Measurements from ENCODE around the gene GALC.

GALC gene

DNA sequence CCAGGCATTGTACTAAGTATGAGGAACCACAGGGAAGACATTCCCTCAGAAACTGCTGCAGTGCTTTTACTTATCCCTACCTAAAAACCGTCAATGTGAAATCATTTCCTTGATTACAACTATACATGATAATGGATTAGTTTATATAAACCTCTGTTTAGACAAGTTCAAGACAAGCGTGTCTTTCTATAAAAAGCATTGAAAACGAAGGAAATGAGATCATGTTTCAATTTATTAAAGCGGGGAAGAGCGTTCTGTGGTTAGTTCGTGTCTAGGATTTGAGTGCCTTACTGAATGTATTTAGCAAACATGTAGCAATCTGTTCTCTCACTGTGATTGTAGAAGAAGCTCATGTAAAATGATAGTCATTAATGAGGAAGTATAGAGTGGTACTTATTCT is 37.5 kb downstream of the GALC start:
- DNase-seq (ENCODE audit: low read depth): no peak

DNA sequence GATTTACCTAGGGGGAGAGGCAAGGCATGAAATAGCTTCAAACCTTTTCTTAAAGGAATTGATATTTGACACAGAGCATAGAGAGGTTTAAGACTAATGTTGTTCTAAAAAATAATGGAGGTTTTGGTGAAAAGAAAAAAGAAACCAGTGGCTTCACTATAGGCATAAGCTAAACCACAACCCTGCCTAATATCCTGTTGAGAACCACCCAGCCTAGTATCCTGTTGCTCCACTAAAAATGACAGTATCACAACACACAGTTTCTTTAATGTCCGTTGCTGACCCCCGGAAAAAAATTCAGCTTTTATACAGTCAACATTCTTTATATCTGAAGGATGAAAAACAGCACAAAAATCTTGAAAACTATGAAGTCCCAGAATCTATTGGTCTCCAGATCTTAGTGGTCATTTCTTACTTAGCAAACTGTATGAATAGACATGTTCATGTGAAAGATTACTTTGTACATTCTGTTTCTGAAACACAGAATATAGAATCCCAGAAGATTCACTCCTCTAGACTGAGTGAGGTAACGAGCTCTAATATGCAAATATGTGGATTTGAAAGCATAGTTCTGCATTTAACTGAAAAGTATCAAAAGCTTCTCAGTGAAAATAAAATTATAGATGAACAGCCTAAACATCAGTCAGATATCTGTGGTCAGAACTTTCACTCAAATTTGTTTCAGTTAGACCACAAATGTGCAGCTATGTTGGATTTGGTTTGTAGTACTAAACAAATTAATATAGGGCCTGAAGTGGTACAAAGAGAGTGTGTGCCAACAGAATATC is 40.5 kb downstream of the GALC start:
- DNase-seq (ENCODE audit: low read depth): no peak

DNA sequence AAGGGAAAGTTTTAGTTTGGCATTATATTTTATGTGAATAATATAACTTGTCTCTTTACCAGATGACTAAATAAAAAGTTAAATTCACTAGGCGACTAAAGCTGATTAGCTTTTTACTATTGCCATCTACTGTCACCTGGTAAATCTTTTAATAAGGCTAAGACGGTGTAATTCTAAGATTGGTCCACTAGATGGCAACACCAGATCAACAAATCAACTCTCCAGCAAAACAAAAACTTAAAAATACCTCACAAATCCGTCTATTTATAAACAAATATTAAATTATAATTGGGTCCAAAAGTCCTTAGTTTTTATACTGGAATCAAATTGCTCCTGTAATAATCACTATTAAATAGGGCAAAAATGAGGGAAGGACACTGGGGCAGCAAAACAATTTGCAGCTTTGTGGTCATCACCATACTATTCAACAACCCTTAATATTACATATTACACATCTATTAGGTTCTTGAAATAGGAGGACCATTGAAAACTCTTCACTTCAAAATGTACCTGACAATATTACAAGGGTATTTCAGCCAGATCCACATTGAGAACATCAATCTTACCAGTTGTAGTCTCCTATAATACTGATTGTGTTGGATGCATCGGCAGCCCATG is 47.9 kb downstream of the GALC start:
- peak; percentile 32 for DNase-seq (ENCODE audit: low read depth)

DNA sequence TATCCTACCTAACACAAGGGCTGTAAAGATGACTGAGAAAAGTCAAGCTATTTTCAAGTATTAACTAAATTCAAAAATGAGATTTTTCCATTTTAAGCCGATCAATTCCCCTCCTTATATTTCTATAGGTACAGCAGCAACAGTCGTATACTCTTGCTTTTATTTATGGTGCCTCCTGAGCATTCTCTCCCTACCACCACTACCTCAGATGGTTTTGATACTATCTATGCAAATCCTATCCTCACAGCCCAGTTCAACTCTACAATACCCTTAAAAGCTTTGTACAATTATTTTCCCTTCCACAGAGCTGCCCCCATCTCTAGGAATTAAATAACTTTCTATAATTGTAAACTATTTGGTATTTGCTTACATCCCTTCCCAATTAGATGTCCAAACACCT is 52.1 kb downstream of the GALC start:
- no peak for DNase-seq (ENCODE audit: low read depth)

DNA sequence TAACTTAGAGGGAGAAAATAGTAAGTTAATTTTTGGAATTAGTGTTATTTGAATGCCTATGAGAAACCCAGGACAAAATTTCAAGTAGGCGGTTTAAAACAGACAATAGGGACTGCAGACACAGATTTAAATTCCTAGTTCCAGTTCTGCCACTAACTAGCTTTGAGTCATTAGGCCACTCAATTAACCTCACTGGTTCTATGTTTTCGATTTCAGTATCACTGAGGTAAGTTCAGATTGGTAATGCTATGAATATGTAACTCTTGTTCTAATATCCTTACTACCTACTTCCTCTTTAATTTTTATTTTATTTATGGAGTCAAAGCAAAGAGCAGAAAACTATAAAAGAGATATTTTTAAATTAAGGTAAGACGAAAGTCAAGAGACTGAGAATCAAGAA is 52.6 kb downstream of the GALC start:
- no peak for DNase-seq (ENCODE audit: low read depth)

DNA sequence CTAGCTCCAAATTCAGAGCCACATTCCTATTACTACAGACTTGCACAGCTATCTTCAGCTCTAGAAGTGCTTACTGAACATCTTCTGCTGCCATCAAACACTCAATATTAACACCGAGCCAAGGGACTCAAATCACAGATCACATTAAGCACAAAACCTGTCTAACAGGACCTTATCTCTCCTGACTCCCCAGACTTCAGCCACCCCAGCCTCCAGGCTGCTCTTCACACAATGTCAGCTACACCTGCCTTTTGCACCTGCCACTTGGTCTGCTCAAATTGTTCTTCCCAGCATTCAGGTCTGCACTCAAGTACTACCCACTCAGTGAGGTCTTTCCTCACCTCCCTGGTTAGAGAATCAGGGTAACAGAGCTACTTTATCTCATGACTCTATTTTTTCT is 57.1 kb downstream of the GALC start:
- no peak for DNase-seq (ENCODE audit: low read depth)

DNA sequence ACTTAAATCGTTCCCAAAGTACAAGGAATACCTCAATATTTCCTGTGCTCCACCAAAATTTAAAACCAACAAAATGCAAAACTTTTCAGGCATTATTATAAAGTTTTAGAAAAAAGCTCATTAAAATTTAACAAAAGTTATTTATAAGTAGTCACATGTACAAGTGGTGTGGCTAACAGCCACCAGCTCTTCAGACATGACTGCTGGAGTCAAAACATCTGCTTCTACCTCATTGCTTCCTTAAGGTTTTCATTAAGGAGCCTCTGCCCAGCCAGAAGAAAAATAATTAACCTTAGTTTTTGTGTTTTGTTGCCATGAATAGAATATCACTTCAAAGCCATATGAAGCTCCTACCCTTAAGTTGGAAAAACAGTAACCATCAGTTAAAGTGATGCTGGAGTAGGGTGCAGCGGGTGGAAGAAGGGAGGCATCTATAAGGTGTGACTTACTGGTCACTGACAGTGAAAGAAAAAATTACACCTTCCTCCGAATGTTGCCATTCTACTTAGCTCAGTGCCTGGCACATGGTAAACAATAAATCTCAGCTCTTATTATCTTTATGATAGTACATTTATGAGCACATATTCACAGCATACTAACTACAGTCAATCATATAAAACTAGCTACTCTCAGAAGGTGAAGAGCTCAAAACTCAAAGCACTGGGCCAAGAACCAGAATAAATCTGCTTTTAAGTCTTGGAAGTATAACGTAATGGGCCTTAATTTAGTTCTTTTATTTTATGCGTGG is 57.7 kb downstream of the GALC start:
- no peak for DNase-seq (ENCODE audit: low read depth)

DNA sequence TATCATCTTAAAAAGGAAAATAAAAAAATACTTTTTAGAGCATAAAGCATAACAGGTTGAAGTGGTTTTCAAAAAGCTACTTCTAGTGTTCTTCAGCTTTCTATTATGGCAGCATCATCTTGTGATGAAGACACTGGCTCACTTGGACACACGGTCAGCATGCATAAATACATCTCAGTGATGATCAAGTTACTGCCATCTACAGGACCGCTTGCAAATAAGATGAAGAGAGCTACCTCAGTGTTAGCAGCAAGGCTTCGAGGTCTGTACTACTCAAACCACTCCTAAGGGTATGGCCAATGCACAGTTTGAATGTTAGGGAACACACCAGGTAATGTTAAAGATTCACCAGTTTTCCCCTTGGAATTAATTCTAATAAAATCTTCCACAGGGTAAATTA is 58.8 kb downstream of the GALC start:
- DNase-seq (ENCODE audit: low read depth): no peak

DNA sequence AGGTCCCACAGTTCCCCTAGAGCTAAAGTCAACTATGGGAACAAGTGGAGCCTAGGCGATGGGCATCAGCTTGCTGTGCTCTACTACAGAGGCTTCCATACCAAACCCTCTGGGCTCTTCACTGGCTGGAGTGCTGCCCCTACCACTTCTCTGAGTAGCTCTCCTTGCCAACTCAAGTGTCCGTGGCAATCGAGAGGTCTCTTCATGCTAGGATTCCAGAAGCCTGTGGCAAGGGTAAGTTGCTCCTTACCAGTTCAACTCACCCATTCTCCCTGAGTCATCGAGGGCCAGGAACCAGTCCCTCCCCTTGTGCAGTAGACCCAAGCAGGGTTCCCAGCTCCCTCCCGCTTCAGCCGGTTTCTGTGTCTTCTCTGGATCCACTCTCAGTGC is 76.1 kb downstream of the GALC start:
- DNase-seq (ENCODE audit: low read depth): no peak

DNA sequence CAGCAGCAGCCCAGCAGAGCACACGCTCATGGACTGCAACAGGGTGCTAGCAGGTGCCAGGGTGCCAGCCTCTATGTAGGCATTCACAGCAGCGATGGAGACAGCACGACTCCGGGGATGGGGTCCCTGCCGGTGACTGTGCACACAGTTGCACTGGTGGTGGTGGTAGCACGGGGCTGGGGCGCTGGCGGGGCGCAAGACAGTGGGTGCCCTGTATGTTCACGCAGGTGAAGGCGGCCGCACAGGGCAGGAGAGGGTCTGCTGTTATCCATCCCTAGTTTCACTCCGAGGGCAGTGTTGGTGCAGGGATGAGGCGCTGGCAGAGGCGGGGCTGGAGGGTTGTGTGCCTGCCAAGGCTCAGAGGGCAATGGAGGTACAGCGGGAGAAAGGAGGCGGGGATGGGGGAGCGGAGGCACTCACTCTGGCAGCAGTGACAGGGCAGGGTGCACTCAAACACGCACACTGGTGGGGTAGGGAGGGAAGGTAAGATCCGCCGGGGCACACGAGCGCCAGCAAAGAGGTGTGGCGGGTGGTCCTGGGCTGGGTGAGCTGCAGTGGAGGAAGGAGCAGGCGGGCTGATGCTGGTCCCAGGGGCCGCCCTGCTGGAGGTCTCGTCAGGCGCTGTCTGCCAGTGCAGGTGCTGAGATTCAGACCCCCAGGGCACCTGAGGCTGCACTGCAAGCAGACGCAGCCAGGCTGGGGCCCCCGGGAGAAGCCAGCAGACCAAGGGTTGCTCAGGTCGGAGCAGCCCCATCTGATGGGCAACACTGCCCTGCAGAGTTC is 76.7 kb downstream of the GALC start:
- no peak for DNase-seq (ENCODE audit: low read depth)

DNA sequence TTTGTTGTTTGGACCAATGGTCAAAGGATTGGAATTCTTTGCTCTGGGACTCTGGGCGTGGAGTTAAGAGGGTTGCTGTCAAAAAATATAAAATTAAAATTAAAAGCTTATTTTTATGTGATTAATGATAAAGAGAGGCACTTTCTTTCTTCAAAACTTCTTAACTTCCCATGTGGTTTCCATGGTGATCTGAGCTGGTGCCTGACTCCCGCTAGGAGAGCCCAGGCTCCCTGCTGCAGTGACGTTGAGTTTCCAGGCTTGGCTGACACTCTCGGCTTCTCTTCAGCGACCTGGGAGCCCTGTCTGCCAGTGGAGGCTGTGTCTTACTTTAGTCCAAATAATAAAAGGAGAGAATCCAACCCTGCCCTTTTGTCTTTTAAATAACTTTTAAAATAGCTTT is 84.4 kb downstream of the GALC start:
- no peak for DNase-seq (ENCODE audit: low read depth)

DNA sequence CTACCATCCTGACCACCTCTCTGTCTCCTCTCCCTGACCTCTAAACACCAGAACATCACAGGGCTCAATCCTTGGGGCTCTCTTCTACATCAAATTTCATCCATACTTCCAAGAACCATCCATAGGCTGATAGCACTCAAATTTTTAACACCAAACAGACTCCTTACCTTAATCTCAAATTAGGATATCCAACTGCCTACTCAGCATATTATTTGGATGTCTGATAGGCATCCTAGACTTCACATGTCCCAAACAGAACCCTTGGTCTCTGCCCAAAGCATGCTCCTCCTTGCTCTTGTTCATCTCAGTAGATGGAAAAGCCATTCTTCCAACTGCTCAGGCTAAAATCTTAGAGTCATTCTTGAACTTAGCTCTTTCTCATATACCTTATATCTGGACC is 91.3 kb downstream of the GALC start:
- DNase-seq (ENCODE audit: low read depth): no peak

DNA sequence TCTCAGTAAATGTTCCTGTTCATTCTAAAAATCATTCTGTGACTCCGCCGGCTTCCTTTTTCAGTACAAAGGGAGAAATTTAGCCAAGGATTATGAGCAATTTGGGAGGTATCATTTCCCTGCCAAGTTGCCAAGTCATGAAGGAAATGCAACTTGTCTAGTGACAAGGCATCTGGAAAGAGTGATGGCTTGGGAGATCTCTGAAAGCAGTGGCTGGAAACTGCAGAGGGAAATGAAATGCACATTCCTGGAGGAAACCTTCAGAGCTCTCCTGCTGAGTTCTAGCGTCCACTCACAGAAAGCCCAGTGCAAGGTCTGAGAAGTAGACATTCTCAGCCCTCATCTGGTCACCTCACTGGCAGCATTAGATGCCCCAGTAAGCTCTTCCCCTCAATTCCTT is 91.7 kb downstream of the GALC start:
- DNase-seq (ENCODE audit: low read depth): no peak

DNA sequence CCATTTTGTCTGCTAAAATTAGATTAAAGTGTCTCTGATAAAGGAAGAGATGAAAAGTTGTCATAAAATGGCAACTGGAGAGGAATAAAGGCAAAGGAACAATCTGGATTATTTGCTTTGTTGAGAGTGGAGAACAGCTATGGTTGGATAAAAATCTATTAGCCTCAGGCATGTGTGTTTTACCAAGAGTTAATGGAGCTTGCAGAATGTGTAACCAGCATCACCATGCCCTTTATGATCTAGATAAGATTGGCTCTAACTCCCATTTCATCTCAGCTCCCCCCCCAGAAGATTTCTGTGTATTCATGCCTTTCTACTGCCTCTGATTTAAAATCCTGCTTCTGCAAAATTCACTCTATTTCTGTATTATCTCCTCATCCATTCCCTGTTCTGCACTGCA is 93.8 kb downstream of the GALC start:
- no peak for DNase-seq (ENCODE audit: low read depth)

DNA sequence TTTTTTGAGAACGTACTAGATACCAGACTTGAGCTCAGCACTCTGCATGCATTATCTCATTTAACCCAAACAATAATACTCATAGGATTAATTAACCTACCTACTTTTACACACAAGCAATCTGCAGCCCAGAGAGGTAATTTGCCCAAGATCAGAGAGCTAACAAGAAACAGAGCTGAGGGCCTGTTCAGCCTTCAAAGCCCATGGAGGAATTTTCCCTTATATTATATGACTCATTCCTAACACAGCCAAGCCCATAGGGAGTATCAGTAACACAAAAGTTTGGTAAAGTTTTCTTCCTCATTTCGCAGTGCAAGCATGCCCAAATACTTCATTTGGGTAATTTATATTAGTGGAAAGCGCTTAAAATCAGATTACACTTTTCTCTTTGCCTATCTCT is 94.7 kb downstream of the GALC start:
- DNase-seq (ENCODE audit: low read depth): no peak

DNA sequence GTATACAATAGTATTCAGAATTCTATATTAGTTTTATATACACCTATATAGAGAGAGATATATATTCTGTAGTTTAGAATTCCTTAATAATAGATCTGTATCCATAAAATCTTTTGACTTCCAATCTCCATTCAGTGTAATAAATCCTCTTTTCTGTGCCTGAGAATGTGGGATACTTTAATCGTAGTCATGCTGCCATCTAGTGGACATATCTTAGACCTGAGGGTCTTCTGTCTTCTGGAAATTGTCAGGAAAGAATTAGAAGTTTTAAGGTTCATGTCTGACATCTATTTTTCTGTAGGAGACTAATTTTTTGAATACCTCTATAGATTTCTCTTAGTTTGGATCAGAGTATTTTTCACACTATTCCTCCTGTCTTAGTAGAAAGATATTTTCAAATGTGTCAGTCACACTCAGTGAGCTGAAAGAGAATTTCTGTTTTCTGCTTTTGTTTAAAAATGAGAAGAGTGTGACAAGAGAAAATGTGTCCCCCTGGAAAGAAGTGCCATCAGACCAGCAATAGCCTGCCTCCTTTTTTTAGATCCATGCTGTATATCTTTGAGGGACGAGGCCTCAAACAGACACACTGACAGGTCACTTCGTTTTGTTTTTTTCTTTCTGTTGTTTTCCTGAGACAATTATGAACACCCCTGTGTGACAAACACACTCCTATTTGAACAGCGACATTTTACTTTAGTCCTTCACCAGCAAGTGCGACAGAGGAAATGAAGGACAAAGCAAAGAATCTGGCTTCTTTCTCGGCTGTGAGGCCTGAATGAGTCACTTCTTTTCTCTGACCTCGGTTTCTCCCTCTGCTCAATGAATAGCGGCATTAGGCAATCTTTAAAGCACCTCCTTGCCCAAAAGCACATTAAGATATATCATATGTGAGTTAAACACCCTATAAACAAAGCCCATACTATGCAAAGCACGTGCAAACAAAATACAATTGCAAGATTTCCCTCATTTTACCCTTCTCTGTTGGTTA is 96.3 kb downstream of the GALC start:
- DNase-seq (ENCODE audit: low read depth): peak; percentile 19

DNA sequence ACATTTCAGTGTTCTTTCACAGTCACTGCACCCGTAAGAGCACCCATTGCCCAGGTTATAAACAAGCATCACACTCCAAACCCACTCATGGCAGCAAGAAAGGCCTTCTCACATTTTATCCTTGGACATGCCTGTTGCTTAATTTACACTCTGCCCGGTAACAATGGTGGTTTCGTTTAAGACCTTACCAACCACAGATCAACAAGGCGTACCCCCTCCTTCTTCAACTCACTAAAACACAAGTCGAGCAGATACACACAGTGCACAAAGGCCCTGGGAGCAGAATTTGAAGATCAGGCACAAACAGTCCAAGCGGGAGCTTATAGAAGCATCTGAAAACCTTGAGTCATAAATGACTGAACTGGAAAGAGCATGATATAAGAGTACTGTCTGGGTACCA is 98.1 kb downstream of the GALC start:
- no peak for DNase-seq (ENCODE audit: low read depth)

DNA sequence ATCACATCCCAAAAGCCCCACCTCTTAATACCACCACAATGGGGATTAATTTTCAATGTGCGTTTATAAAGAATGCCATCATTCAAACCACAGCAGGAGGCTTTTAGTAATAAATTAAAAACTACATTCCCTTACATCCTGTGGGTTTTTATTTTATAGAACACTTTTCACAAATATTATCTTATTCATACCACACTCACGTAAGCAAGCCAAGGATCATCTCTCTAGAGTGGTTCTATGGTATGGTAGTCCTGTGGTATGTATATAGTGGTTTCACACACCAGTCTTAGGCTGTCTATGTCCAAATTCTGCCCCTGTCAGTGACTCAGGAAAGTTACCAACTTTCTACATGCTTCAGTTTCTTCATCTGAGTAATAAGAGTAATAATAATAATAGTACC is 100.2 kb downstream of the GALC start:
- no peak for DNase-seq (ENCODE audit: low read depth)

DNA sequence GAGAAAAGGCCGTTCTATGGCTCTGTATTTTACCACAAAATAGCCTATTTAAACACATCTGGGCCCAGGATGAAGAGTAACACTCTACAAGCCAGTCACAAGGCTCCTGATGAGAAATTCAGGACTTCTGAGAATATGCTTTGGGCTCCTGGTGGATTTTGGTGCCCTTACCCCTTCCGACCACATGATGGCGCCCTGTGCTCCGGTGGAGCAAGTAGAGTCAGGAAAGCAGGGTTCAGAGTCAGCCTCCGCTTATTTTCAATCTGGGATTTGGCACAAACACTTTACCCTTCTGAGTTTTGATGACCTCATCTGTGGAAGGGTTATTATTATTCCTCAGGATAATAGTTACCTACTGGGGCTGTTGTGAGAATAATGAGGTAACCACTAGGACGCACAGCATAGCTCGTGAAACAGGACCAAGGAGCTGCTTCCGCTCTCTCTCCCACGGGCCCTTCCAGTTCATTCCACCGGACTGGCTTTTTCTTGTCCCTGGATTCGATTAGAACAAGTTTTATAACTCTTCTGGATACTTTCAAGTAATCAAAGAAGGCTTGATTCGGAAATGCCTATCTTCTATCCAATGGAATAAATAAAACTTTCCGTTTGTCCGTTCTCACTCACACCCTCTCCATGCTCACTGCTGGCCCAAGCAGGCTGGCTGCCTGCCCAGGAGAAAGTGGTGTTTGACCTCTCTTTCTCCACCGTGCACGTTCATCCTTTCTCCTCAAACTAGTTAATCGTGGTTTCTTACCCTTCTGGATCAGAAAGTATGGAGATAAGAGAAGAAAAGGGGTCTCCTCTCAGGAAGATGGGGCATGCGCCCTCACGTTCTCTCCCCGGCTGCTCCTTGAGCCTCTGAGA is 104.6 kb downstream of the GALC start:
- no peak for DNase-seq (ENCODE audit: low read depth)

DNA sequence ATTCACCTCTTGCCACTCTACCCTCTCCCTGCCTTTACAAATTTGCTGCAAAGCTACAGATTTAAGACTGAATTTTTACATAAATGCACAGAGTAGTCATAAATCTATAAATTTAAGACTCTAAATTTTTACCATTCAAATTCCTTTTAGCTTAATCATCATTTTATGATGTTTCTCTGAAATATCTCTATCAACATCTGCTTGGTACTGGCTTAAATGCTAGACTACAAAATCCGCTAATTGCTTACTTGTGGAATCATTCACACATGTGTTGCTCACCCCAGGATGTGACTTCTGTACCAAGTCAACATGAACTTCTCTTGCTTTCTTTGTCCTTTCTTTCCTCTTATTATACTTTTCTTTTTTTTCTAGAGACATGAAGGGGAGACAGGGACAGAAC is 109.2 kb downstream of the GALC start:
- no peak for DNase-seq (ENCODE audit: low read depth)

Data from non-pigmented ciliary epithelial cell (primary cell).